Ishikawa (cell line): ENCODE results near the gene NOL4L.

Experiments used
- CEBPB ChIP-seq: IDR thresholded peaks from 2 replicates; pipeline ENCODE4 v1.6.1; 2012
- CREB1 ChIP-seq: IDR thresholded peaks from 2 replicates; pipeline ENCODE4 v1.6.1; 2012; ENCODE audit warnings: low read depth
- EP300 ChIP-seq: IDR thresholded peaks from 2 replicates; pipeline ENCODE4 v1.6.1; 2012; ENCODE audit warnings: borderline replicate concordance
- FOXM1 ChIP-seq: IDR thresholded peaks from 2 replicates; pipeline ENCODE4 v1.6.1; 2012; ENCODE audit warnings: low read depth, borderline replicate concordance
- MAX ChIP-seq: IDR thresholded peaks from 2 replicates; pipeline ENCODE4 v1.6.1; 2012
- NFIC ChIP-seq: IDR thresholded peaks from 2 replicates; pipeline ENCODE4 v1.6.1; 2012
- RAD21 ChIP-seq: IDR thresholded peaks from 2 replicates; pipeline ENCODE4 v1.6.1; 2012; ENCODE audit warnings: low read depth
- REST ChIP-seq: IDR thresholded peaks from 2 replicates; pipeline ENCODE4 v1.6.1; 2012; ENCODE audit warnings: low read depth, mild to moderate bottlenecking
- TAF1 ChIP-seq: IDR thresholded peaks from 2 replicates; pipeline ENCODE4 v1.6.1; 2012; ENCODE audit warnings: low read depth, mild to moderate bottlenecking
- TCF12 ChIP-seq: IDR thresholded peaks from 2 replicates; pipeline ENCODE4 v1.6.1; 2012; ENCODE audit warnings: low read depth
- TEAD4 ChIP-seq: IDR thresholded peaks from 2 replicates; pipeline ENCODE4 v1.6.1; 2012
- USF1 ChIP-seq: IDR thresholded peaks from 2 replicates; pipeline ENCODE4 v1.6.1; 2012
- YY1 ChIP-seq: IDR thresholded peaks from 2 replicates; pipeline ENCODE4 v1.6.1; 2012; ENCODE audit warnings: low read depth
- ZBTB7A ChIP-seq: IDR thresholded peaks from 2 replicates; pipeline ENCODE4 v1.6.1; 2012; ENCODE audit warnings: low read depth

GRCh38 chr20:32496811-32497533, 88.2 kb downstream of the NOL4L start:
- no peak for TF ChIP-seq YY1
- TF ChIP-seq TAF1: no peak
- TF ChIP-seq NFIC: no peak
- no peak for TF ChIP-seq USF1
- TF ChIP-seq MAX: no peak
- no peak for TF ChIP-seq EP300
- no peak for TF ChIP-seq RAD21
- no peak for TF ChIP-seq TCF12
- no peak for TF ChIP-seq REST
- TF ChIP-seq CEBPB: no peak
- no peak for TF ChIP-seq CREB1
- no peak for TF ChIP-seq FOXM1
- TF ChIP-seq ZBTB7A: no peak
- no peak for TF ChIP-seq TEAD4
